ENCODE data around the gene GGT1.
"Not testable (repeated sequence)": the region's sequence is repeated elsewhere in the genome, so short reads cannot be mapped to it uniquely, and the experiment has no call there.

DNA sequence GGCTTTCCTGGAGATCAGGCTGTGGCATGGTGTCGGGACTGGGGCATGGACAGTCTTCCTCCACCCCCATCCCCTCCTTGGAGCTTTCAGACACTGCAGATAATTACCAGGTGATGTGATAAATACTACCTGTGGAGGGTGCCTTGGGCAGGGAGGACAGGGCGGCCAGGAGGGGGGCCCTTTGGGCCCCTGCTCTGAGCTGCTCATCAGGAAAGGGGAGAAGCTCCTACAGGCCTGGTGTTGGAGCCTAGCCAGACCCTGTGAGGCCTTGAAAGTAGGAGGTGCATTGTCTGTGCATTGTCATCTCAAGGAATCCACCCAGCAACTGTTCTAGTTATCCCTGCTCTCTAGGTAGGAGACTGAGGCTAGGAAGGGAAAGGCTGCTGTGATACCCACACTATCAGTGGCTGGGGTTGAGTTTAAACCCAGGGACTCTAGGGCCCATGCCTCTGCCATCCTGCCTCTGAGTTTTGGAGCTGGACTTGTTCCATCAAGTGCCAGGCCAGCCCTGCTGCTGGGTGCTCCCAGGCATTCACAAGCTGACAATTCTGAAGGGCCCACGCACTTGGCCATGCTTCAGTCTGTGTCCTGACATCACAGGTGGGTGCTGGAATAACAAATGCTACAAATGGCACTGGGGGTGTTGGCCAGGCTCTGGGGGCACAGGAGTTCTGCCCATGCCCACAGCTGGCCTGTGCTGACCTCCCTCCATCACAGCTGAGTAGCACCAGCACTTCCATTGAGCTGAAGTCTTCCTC, 2.9 kb upstream of the GGT1 start:
- TF ChIP-seq, protein P1, sequence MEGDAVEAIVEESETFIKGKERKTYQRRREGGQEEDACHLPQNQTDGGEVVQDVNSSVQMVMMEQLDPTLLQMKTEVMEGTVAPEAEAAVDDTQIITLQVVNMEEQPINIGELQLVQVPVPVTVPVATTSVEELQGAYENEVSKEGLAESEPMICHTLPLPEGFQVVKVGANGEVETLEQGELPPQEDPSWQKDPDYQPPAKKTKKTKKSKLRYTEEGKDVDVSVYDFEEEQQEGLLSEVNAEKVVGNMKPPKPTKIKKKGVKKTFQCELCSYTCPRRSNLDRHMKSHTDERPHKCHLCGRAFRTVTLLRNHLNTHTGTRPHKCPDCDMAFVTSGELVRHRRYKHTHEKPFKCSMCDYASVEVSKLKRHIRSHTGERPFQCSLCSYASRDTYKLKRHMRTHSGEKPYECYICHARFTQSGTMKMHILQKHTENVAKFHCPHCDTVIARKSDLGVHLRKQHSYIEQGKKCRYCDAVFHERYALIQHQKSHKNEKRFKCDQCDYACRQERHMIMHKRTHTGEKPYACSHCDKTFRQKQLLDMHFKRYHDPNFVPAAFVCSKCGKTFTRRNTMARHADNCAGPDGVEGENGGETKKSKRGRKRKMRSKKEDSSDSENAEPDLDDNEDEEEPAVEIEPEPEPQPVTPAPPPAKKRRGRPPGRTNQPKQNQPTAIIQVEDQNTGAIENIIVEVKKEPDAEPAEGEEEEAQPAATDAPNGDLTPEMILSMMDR (conservative IDR thresholded peaks at IDR 0.05; ENCODE audit: low read length) = not testable (repeated sequence)
- TF ChIP-seq EZH2phosphoT487 (IDR thresholded peaks at IDR 0.05; ENCODE audit: borderline replicate concordance) = not testable (repeated sequence)
